Mesendoderm (in vitro differentiated cells): ENCODE data around the gene PTPMT1. TPM values are rescaled to one million over a fixed set of nuclear protein-coding genes. Genes with fewer than 3 reads are reported as not detected.

Experiments used
- small RNA-seq: library from polyadenylated mRNA; stranded (forward); fragments of <200 nt; extraction: miRNeasy Mini kit (QIAGEN cat#:217004); gene quantifications from one replicate; pipeline ENCODE3, GENCODE V24; 2013; ENCODE audit not compliant: insufficient read depth

Gene PTPMT1

Small RNA genes within 50 kb of the gene (small RNA-seq; reads per million reads assigned to genes)
- not detected for gene RN7SL652P
- not detected for gene RNU5E-10P
